Calu3 (cell line): ENCODE measurements around the gene SMIM26. TPM values are rescaled to one million over a fixed set of nuclear protein-coding genes. Genes with fewer than 3 reads are reported as not detected.
"Not testable (repeated sequence)": the region's sequence is repeated elsewhere in the genome, so short reads cannot be mapped to it uniquely, and the experiment has no call there.

ENCODE experiments used
- Bru-seq: library from RNA; stranded (reverse); fragments of 400-500 nt; gene quantifications from one replicate; lab custom pipeline; 2021; lab: Mats Ljungman, UMichigan
- BruChase-seq, 2 experiments: library from RNA; stranded (reverse); fragments of 400-500 nt; gene quantifications; one replicate each; lab custom pipeline; 2021; lab: Mats Ljungman, UMichigan
- BruUV-seq: library from RNA; stranded (reverse); fragments of 400-500 nt; replicated peaks from 2 replicates; lab custom pipeline; 2021; lab: Mats Ljungman, UMichigan
- CTCF ChIA-PET: fragments of 300-600 bp; sonication (Branson Sonifier 250); formaldehyde crosslinking; loops from one replicate; lab custom pipeline; 2022; ENCODE audit warnings: antibody characterized with exemption; lab: Charles Lee
- DNase-seq: peaks from one replicate; pipeline ENCODE4 v3.0.0; 2022
- H3K27ac Mint-ChIP-seq: one replicate; pipeline ENCODE4 v1.8.0; 2022; ENCODE audit warnings: mixed read lengths; ENCODE audit not compliant: unreplicated experiment
- H3K27me3 Mint-ChIP-seq: one replicate; pipeline ENCODE4 v1.8.0; 2022; ENCODE audit warnings: mixed read lengths; ENCODE audit not compliant: unreplicated experiment
- H3K36me3 Mint-ChIP-seq: one replicate; pipeline ENCODE4 v1.8.0; 2022; ENCODE audit warnings: mild to moderate bottlenecking, moderate library complexity, mixed read lengths; ENCODE audit not compliant: insufficient read depth, unreplicated experiment
- H3K4me1 Mint-ChIP-seq: one replicate; pipeline ENCODE4 v1.8.0; 2022; ENCODE audit warnings: mild to moderate bottlenecking, low read depth, mixed read lengths; ENCODE audit not compliant: unreplicated experiment
- H3K4me3 Mint-ChIP-seq: one replicate; pipeline ENCODE4 v1.8.0; 2022; ENCODE audit warnings: mild to moderate bottlenecking, low read depth, moderate library complexity, mixed read lengths; ENCODE audit not compliant: unreplicated experiment
- H3K9me3 Mint-ChIP-seq: one replicate; pipeline ENCODE4 v1.8.0; 2022; ENCODE audit warnings: low read depth, mixed read lengths; ENCODE audit not compliant: unreplicated experiment
- CTCF ChIP-seq: fragments of 200-600 bp; IDR thresholded peaks from one replicate; pipeline ENCODE4 v1.8.0; 2022; ENCODE audit warnings: antibody characterized with exemption; ENCODE audit not compliant: unreplicated experiment
- intact Hi-C: fragments of 100-400 bp; cut with micrococcal nuclease; formaldehyde crosslinking; loops from one replicate; pipeline ENCODE4 v1.10.0; 2022; ENCODE audit not compliant: unreplicated experiment
- long read RNA-seq: library from polyadenylated mRNA; stranded (forward); transcript quantifications from one replicate; pipeline ENCODE4 v2.0.0, GENCODE V29; 2022
- total RNA-seq: library from RNA; stranded (reverse); gene quantifications from 2 replicates; pipeline ENCODE4 v1.2.3, GENCODE V29; 2022

Gene SMIM26
- 17.8 and 20.9 TPM in 2 replicates for total RNA-seq
- percentile 56 among the genes with signal in this experiment for Bru-seq, nascent RNA
- BruChase-seq, experiment 1, labeled RNA remaining after a 6-hour chase, result percentile 84 among the genes with signal in this experiment
- BruChase-seq, experiment 2, labeled RNA remaining after a 2-hour chase, result percentile 68 among the genes with signal in this experiment
- long read RNA-seq, transcript SMIM26-202 (2 exons, 575 nt), result major isoform, 37 of 59 reads
- long read RNA-seq, transcript SMIM26-201 (2 exons, 505 nt), result minor isoform, 22 of 59 reads
- long read RNA-seq, partial matches to known transcripts, result 0 of 59 reads
- long read RNA-seq, other reads (novel, unspliced or antisense), result 0 of 59 reads

DNA sequence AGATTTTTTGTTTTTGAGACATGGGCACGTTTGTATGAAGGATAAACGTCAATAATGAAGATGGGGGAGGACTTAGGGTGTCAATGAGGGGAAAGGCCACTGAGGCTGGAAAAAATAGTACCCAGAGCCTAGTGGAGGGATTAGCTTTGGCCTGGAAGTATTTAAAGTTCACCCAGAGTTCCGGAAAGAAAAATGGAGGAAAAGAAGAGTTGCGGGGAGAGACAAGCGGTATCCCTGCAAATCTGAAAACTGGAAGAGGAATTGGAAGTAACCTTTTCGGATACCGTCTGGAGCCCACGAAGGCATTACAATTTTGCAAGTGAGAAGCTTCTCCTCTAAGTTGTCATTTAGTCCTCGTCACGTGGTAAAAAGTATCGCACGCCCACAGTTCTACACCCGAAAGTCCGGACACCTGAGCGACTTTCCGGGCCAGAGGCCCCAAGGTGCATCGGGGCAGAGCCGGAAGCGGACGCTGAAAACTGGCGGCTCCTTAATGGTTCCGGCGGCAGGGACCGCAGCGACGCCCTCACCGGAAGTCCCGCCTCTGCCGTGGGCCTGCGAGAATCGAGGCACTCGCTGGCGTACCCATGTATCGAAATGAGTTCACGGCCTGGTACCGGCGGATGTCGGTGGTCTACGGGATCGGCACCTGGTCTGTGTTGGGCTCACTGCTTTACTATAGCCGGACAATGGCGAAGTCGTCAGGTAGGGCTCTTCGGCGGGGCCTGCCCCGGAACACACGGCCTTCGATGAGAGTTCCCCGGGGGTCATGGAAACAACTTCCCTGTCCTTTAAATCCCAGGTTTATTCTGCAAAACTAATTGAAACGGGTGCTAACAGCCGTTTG is at the start of gene SMIM26:
Gene SMIM26, plus strand, starts transcription at position 541 of the 847 bp plus-strand sequence. Its CDS starts 47 bp downstream, at position 588.
- Mint-ChIP-seq H3K27ac (peak within 1 kb of the TSS; percentile 79), H3K9me3 (no peaks in the 10 kb centered on the region), H3K36me3 (peaks cover 15% of the 10 kb centered on the region), H3K4me1 (no peaks in the 10 kb centered on the region), H3K27me3 (no peaks in the 10 kb centered on the region), H3K4me3 (peak within 1 kb of the TSS; percentile 74)
- no TSS peak for BruUV-seq
- DNase-seq, result peak; percentile 77
- no peak for TF ChIP-seq CTCF
- CTCF ChIA-PET, result no interaction called here
- intact Hi-C loops, result no loop called here

DNA sequence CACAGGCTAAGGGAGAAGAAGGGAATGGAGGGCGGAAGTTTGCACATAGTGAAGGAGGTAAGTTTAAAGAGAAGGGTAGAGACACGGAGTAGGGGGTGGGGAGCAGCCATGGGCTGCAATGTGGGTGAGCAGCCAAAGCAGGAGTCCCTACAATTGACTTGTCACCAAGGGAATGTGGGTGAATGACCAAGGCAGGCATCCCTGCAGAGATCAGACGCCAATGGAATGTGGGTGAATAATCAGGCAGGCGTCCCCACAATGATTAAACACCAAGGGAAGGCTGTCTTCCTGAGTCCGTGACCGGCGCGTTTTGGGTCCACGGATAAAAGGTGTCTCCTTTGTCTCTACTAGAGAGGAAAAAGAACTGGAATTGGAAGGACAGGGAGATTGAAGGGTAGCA is 45.2 kb upstream of the SMIM26 start:
- H3K9me3 Mint-ChIP-seq, H3K27ac Mint-ChIP-seq, H3K4me3 Mint-ChIP-seq, H3K4me1 Mint-ChIP-seq, H3K27me3 Mint-ChIP-seq, BruUV-seq, CTCF ChIA-PET, H3K36me3 Mint-ChIP-seq, intact Hi-C loops, DNase-seq: not testable (repeated sequence)

DNA sequence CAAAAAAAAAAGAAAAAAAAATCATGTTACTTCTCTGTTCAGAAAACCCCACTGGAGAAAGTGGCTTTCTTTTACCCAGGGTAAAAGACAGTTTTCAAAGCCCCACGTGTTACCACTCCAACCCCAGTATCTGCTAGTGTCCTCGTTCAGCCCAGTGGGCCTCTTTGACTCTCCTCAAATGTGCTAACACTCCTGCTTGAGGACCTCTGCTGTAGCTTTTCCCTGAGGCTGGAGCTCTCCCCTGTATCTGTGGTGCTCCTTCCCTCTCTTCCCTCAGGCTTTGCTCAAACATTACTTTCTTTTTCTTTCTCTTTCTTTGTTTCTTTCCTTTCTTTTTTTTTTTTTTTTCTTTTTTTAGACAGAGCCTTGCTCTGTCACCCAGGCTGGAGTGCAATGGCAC is 44.2 kb upstream of the SMIM26 start:
- Mint-ChIP-seq H3K4me3 (no peak overlapping the region), H3K27ac (no peak overlapping the region), H3K4me1 (no peaks in the 10 kb centered on the region), H3K27me3 (no peaks in the 10 kb centered on the region), H3K9me3 (no peaks in the 10 kb centered on the region), H3K36me3 (no peaks in the 10 kb centered on the region)
- no peak for TF ChIP-seq CTCF
- CTCF ChIA-PET, result no interaction called here
- DNase-seq, result no peak
- intact Hi-C loops, result no loop called here
- BruUV-seq, result no TSS peak

GRCh38 chr20:18524646-18525045 is 42.6 kb upstream of the SMIM26 start:
- H3K9me3 Mint-ChIP-seq, result no peaks in the 10 kb centered on the region
- H3K4me3 Mint-ChIP-seq, result no peak overlapping the region
- H3K27ac Mint-ChIP-seq, result no peak overlapping the region
- DNase-seq, result no peak
- no peak for TF ChIP-seq CTCF
- intact Hi-C loops, result no loop called here
- H3K27me3 Mint-ChIP-seq, result no peaks in the 10 kb centered on the region
- CTCF ChIA-PET, result no interaction called here
- H3K4me1 Mint-ChIP-seq, result no peaks in the 10 kb centered on the region
- H3K36me3 Mint-ChIP-seq, result peaks cover 5% of the 10 kb centered on the region
- no TSS peak for BruUV-seq

DNA sequence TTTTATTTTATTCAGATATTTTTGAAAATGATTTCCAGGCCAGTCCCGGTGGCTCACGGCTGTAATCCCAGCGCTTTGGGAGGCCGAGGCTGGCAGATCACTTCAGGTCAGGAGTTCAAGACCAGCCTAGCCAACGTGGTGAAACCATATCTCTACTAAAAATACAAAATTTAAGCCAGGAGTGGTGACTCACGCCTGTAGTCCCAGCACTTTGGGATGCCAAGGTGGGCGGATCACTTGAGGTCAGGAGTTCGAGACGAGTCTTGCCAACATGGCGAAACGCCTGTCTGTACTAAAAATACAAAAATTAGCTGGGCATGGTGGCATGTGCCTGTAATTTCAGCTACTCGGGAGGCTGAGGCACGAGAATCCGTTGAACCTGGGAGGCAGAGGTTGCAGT is 40.5 kb upstream of the SMIM26 start:
- H3K27ac Mint-ChIP-seq, H3K27me3 Mint-ChIP-seq, intact Hi-C loops, H3K36me3 Mint-ChIP-seq, CTCF ChIA-PET, BruUV-seq, H3K4me1 Mint-ChIP-seq, H3K9me3 Mint-ChIP-seq, H3K4me3 Mint-ChIP-seq, DNase-seq: not testable (repeated sequence)
